Measurements from ENCODE around the gene MAST4.

MAST4 gene

DNA sequence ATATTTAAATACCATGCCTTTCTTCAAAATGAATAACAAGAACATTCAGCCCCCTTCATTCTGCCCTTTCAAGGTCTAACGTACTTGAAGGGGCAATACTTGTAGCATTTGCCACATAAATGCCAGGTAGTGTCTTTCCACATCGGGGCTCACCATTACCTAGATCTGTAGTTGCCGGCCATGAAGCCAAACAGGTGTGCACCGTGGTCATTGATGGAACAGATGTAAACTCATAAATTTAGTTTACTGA lies 407.4 kb downstream of the MAST4 start:
- DNase-seq, result no peak

DNA sequence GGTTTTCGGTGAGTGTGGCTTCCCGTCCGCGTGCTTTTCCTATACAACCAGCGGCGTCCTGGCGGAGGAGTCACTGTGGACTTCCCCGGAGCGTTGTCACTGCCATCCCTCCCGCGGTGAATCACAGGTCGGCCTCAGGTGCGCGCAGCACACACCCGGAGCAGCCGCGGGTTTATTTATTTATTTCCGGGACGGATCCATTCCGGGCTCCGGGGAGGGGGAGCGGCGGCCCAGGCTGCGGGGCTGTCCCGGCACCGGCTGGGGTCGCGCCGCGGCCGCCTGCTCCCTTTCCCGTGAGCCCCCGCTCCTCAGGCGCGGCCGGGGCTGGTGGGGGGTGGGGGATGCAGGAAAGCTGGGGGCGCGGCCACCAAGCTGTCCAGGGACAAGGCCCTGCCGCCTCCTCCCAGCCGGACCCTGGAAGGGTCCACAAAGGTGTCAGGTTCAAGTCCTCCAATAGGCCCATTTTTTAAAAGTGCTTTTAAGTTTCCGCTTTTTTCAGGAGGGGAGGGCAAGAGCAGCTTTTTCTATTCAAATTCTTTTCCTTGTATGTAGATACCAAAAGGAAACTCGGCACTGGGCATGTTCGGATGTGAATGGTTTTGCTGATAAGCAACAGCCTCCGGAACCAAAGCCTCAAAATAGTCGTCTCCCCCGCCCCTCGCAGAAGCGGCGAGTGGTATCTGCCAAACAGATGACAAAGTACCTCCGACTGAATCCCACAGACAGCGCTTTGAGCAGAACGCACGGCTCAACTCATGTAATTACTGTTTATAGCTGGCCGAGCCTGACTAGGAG lies 407.9 kb downstream of the MAST4 start:
- peak; percentile 88 for DNase-seq

DNA sequence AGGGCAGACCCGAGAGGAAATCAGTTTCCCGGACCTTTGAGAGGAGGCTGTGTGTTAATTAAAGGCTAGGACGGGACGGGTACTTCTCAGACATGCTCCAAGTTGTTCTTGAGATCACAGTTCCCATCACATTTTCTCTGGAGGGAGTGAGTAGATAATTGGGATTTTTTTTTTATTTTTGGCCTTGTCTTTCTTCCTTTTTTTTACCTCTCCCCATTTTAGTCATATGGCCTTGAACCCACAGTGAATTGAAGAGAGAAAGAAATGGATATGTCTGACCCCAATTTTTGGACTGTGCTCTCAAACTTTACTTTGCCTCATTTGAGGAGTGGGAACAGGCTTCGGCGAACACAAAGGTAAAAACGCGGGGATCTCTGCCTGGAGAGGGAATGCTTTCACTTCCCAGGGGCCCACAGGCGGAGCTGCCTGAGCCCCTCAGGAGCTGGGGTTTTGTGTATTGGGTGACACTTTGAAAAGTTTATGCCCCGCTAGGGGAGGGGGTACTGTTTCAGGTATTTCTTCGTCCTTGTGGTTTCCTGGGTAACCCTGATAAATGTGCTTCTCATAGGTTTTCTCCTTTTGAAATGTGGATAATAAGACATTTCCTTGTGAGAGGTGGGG lies 408.6 kb downstream of the MAST4 start:
- DNase-seq, result no peak

GRCh38 chr5:67005737-67006499 lies 409.7 kb downstream of the MAST4 start:
- no peak for DNase-seq

GRCh38 chr5:67006500-67006848 lies 410.3 kb downstream of the MAST4 start:
- DNase-seq, result no peak

DNA sequence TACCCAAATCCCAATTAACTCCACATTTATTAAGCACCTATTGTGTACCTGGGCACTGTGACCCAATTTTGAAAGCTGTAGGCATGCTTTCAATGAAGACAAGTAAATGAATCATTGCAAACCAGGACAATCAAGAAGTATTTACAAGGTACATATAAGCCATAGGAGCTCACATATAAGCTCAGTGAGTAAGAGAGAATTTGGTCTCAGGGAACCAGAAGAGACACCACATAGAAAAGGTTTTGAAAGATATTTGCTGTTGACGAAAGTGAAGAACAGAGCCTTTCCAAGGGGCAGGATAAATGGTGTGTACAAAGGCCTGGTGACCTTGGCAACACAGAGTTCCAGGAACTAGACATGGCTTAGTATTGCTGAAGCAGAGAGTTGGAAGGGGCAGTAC lies 412.8 kb downstream of the MAST4 start:
- no peak for DNase-seq

GRCh38 chr5:67010684-67011409 lies 414.7 kb downstream of the MAST4 start:
- DNase-seq, result no peak

DNA sequence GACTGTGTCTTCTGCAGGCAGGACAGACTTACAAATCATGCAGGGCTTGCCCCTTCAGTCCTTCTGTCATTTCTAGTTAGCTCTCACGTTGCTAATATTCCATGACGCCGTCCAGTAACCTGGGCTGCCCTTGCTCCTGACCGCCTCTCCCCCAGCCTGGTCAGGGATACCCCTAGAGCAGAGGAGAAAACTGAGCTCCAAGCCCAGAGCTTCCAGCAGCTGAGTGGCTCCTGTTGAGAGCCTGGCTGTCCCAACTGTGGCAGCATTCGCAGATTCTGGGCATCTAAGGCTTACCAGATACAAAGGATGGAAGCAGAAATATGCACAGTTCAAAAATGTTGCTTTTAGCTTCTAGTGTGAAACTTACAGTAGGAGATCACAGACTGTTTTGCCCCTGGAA lies 415.2 kb downstream of the MAST4 start:
- DNase-seq, result no peak

- no peak for DNase-seq
Observed at GRCh38 chr5:67012171-67012570, 416.0 kb downstream of the MAST4 start.

- DNase-seq, result no peak
Observed at GRCh38 chr5:67013719-67014118, 417.5 kb downstream of the MAST4 start.

DNA sequence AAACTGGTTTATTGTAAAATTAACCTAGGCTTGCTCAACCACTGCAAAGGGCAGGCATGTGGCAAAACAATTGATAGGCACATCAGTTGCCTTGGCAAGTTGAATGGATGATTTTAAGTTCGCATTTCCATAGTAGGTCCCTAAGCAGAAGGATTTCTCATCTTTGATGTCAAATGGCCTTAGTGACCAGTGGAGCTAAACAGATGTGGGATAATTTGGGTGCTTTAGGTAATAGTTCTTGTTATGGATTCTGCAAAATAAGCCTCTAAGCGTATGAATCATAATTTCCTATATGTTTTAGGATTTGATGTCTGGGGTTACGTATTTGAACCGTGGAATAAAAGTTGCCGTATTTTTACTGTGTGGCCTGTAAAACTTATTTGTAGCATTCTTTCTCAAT lies 418.0 kb downstream of the MAST4 start:
- no peak for DNase-seq

DNA sequence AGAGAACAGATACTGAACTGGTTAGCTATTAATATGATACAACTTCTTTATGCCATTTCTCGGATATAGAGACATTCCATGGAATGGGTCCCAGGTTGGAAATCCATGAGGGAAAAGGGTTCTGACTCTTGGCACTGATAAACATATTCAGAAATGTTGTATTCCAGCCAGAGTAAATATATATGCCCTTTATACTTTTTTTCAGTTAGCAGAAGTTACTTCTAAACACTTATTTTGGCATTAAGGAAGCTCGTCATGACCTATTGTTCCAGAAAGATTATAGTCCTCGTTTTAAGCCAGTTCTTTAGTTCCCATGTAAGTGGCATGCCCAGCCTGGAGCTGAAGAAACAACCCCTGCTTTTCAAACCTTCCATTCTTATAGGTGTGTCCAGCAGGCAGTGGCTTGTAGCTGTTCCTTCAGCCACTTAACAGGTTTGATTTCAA lies 418.8 kb downstream of the MAST4 start:
- DNase-seq, result no peak

- DNase-seq, result no peak
Observed at GRCh38 chr5:67015541-67016191, 419.5 kb downstream of the MAST4 start.

- no peak for DNase-seq
Observed at GRCh38 chr5:67019065-67019845, 423.1 kb downstream of the MAST4 start.

GRCh38 chr5:67020096-67020615 lies 424.0 kb downstream of the MAST4 start:
- DNase-seq, result no peak

DNA sequence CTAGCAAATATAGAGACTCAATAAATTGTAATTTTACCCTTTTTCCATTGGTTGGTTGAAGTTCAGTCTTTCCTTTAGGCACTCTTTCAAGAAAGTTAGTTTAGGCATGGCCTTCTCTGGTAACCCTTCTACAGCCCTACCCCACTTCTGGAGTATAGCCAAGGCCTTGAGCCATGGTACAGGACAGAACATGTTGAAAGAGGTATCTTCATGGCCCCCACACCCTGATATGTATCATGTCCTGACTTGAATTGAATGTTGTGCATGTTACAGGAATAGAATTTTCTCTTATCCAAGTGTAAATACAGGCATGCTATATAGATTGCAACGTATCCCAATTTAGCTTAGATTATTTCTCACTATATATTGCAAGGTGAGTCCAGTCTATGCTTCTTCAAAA lies 424.8 kb downstream of the MAST4 start:
- DNase-seq, result no peak

- DNase-seq, result no peak
Observed at GRCh38 chr5:67021521-67021920, 425.3 kb downstream of the MAST4 start.

GRCh38 chr5:67021962-67022361 lies 425.8 kb downstream of the MAST4 start:
- no peak for DNase-seq

GRCh38 chr5:67025457-67025856 lies 429.3 kb downstream of the MAST4 start:
- no peak for DNase-seq

GRCh38 chr5:67026278-67026677 lies 430.1 kb downstream of the MAST4 start:
- no peak for DNase-seq

DNA sequence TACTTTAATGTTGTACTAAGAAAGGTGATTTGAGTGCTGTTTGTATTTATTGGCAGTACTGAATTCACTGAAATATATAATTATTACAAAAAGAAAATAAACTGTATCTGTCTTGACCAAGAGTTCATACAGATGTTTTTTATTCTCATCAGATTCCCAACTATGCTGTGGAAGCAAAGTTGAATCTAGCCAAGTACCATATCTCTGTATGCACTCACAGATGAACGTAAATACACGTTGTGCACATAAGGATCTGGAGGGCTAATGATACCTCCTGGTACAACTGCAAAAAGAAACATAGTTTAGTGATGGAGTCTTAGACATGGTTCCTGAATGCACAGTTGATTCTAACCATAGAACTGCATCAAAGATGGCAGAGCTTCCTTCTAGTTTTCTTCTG lies 431.0 kb downstream of the MAST4 start:
- no peak for DNase-seq

GRCh38 chr5:67028371-67028770 lies 432.2 kb downstream of the MAST4 start:
- DNase-seq, result no peak
